T1000 (cell line): ENCODE data around the gene MNAT1.
"Not testable (repeated sequence)": the region's sequence is repeated elsewhere in the genome, so short reads cannot be mapped to it uniquely, and the experiment has no call there.

Source experiments
- DNase-seq: peaks from one replicate; lab custom pipeline; 2025; ENCODE audit warnings: mixed read lengths; lab: John Stamatoyannopoulos, UW

Gene MNAT1

GRCh38 chr14:60805841-60806430 is 71.4 kb downstream of the MNAT1 start:
- peak; percentile 11 for DNase-seq

GRCh38 chr14:60807247-60807646 is 72.7 kb downstream of the MNAT1 start:
- DNase-seq: no peak

- DNase-seq: no peak
Measured at GRCh38 chr14:60807971-60808370, 73.4 kb downstream of the MNAT1 start.

GRCh38 chr14:60812987-60813386 is 78.4 kb downstream of the MNAT1 start:
- DNase-seq: no peak

GRCh38 chr14:60815371-60815770 is 80.8 kb downstream of the MNAT1 start:
- DNase-seq: no peak

GRCh38 chr14:60817113-60817512 is 82.6 kb downstream of the MNAT1 start:
- DNase-seq: no peak

- no peak for DNase-seq
Measured at GRCh38 chr14:60819575-60819974, 85.0 kb downstream of the MNAT1 start.

- DNase-seq: no peak
Measured at GRCh38 chr14:60838601-60839000, 104.0 kb downstream of the MNAT1 start.

- DNase-seq: no peak
Measured at GRCh38 chr14:60839057-60839456, 104.5 kb downstream of the MNAT1 start.

GRCh38 chr14:60839657-60840056 is 105.1 kb downstream of the MNAT1 start:
- no peak for DNase-seq

- no peak for DNase-seq
Measured at GRCh38 chr14:60840313-60840712, 105.8 kb downstream of the MNAT1 start.

GRCh38 chr14:60845523-60845922 is 111.0 kb downstream of the MNAT1 start:
- DNase-seq: no peak

- DNase-seq: no peak
Measured at GRCh38 chr14:60848066-60848465, 113.5 kb downstream of the MNAT1 start.

- not testable (repeated sequence) for DNase-seq
Measured at GRCh38 chr14:60851692-60852091, 117.1 kb downstream of the MNAT1 start.

- DNase-seq: no peak
Measured at GRCh38 chr14:60856111-60856510, 121.5 kb downstream of the MNAT1 start.

- no peak for DNase-seq
Measured at GRCh38 chr14:60859525-60859924, 125.0 kb downstream of the MNAT1 start.

- DNase-seq: no peak
Measured at GRCh38 chr14:60861545-60862140, 127.1 kb downstream of the MNAT1 start.

- no peak for DNase-seq
Measured at GRCh38 chr14:60862283-60862682, 127.7 kb downstream of the MNAT1 start.

- no peak for DNase-seq
Measured at GRCh38 chr14:60863249-60863648, 128.7 kb downstream of the MNAT1 start.

- DNase-seq: no peak
Measured at GRCh38 chr14:60865378-60866127, 131.0 kb downstream of the MNAT1 start.

GRCh38 chr14:60867503-60868172 is 133.1 kb downstream of the MNAT1 start:
- no peak for DNase-seq

- DNase-seq: no peak
Measured at GRCh38 chr14:60878121-60878520, 143.6 kb downstream of the MNAT1 start.

GRCh38 chr14:60878536-60878935 is 144.0 kb downstream of the MNAT1 start:
- no peak for DNase-seq
